GM19239 (cell line): Measurements from ENCODE around the gene POLD2.
"Not testable (repeated sequence)": the region's sequence is repeated elsewhere in the genome, so short reads cannot be mapped to it uniquely, and the experiment has no call there.

Source experiments
- DNase-seq: peaks from one replicate; pipeline ENCODE4 v3.0.0; 2011; ENCODE audit warnings: low spot score; ENCODE audit not compliant: insufficient read length
- FAIRE-seq: peaks from 2 replicates; lab custom pipeline; 2011; peaks lifted over from hg19 to GRCh38; lab: Jason Lieb, UNC

The POLD2 gene

DNA sequence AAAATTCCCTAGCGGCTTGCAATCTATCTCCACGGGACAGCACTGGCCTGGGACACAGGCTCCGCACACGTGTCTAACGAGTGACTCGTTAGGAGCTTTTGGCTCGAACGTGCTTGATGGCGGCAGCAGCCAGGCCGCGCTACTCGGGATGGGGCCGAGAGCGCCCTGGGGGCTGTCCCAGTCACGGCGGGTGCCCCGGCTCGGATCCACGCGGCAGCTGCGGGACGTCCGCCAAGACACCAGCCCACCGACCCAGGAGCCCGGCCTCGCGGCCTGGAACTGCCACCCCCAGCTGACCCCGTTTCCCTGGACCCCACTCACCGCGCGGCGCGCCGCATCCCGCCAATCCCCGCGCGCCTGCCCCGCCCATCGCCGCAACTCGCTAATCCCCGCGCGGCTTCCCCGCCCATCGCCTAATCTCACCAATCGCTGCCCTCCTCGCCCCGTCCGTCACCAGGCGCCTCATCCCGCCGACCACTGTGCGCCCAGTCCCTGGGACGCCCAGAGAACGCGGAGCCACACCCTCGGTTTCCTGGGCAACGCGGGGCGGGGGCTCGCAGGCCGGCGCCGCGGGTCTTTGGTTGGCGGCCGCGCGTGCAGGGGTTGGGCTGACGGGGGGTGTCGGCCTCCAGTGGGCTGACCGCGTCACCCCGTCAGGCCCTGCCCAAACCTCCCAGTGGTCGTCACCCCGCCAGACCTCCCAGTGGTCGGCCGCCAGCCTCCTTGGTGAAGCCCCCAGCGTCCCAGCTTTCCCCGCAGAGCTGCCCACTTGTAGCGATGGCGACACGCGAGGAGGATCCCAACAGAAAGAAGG, at the start of gene POLD2:
Gene POLD2, minus strand, starts transcription at position 359 of the 814 bp plus-strand sequence. CDS start 1,495 bp downstream, outside the sequence.
- peak; percentile 100 for DNase-seq
- FAIRE-seq: peak; percentile 94

DNA sequence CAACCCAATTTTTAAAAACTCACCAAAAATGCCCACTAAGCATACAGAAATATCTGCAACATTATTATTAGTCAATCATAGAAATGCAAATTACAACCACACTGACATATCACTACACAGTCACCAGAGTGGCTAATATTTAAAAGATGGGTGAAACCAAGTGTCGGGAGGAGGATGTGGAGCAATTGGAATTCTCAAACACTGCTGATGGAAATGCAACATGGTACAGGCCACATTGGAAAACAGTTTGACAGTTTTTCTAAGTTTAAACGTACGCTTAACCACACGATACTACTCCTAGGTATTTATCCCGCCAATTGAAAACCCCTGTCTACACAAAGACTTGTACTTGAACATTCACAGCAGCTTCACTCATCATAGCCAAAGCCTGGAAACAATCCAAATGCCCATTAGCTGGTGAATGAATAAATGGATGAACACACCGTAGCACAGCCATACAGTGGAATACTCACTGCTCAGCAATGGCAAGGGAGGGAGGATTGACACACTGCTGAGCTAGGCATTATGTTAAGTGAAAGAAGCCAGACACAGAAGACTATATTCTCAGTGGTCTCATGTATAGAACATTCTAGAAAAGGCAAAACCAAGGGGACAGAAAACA, 49.6 kb upstream of the POLD2 start:
- FAIRE-seq: no peak
- no peak for DNase-seq

DNA sequence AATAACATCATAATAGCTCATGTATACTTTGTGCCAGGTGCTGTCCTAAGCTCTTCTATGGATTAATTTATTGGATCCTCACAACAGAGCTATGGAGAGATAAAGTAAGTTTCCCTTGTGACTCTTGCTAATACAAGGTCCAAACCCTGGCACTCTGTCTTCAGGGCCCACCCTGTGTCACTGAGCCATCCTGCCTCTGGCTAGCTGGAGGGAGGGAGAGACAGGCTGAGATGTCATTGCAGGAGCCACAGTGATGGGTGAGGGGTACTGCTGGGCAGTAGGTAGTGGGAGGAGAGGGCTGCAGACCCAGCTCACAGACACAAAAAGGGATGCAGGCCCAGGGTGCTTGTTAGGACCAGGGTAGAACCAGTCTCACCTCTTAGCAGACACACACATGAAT, 49.0 kb upstream of the POLD2 start:
- FAIRE-seq: no peak

DNA sequence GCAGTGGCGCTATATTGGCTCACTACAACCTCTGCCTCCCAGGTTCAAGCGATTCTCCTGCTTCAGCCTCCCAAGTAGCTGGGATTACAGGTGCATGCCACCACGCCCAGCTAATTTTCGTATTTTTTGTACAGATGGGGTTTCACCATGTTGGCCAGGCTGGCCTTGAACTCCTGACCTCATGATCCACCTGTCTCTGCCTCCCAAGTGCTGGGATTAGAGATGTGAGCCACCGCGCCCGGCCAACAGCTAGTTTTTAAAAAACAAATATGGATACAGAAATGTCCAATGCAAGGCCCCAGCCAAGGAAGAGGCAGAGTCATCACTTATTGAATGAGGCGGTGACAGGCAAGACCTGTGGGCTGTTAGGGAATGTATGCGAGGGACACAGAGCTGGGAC, 48.6 kb upstream of the POLD2 start:
- not testable (repeated sequence) for DNase-seq, FAIRE-seq

More for the DNA sequence above, 49.0 kb upstream of the POLD2 start:
- DNase-seq: no peak

DNA sequence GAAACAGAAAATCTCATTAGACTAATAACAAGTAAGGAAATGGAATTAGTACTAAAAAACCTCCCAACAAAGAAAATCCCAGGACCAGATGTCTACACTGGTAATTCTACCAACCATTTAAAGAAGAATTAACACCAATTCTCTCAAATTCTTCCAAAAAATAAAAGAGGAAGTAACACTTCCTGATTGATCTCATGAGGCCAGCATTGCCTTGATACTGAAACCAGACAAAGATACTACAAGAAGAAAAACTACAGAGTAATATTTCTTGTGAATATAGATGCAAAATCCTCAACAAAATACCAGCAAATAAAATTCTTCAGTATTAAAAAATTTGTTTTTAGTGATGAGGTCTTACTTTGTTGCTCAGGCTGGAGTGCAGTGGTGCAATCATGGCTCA, 44.6 kb upstream of the POLD2 start:
- FAIRE-seq: peak; percentile 74
- no peak for DNase-seq

DNA sequence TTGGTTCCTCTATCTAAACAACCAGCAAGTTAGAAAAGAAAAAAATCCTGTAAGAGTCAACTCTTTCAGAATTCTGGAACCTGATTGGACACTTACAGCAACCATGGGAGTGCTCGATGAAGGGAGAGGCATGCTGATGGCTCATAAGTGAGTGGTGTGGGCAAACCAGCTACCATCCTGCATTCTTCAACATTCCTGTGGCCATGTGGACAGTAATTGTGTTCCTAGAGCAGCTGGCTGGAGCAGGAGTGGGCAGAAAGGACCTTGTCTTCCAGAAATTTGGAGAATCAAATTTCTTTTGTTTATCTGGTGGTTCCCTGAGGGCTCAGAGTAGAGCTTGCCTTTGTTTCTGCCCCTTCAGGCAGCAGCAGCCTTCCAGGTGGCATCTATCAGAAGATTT, 40.2 kb upstream of the POLD2 start:
- FAIRE-seq (no peak), DNase-seq (no peak)

DNA sequence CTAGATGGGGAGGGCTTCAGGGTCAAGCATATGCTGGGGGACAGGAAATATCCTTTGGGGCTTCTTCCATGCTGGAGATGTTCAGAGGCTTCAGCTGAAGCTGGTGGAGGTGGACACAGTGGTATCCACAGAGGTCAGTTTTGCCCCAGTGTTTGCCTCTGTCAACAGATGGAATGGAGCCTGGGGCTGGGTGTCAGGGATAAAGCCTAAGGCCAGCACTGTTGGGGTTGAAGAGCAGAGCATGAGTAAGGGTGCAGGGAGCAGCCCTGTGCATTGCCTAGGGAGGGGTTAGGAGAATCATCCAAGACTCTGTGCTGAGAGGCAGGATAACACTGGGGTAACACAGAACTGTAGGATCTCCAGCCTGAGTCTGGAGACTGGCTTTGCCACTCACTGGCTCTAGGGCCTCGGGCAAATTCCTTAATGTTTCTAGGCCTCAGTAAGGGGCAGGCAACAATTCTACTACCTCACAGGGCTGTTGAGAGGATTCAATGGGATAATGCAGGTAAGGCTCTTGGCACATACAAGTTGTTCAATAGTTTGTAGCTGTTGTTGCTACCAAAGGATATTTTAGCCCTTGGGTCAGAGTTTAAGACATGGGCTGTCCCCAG, 39.5 kb upstream of the POLD2 start:
- DNase-seq: no peak
- no peak for FAIRE-seq

DNA sequence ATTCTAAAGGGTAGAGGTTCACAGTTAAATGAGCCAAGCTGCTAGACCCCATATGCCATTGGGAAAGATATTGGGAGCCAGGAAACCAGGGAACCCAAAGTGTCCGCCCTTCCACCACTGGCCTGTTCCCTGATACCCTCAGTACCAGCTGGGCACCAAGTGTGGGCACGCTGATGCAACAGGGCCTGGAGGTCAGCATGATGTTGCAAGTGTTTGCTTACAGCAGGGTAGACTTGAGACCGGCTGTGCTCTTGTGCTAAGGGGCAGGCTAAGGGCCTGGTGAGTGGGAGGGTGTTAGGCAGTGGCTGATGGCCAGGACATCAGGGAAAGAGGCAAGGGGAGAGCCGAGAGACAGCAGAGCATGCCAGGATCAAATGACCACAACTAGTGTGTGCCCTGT, 38.8 kb upstream of the POLD2 start:
- DNase-seq (no peak), FAIRE-seq (no peak)

DNA sequence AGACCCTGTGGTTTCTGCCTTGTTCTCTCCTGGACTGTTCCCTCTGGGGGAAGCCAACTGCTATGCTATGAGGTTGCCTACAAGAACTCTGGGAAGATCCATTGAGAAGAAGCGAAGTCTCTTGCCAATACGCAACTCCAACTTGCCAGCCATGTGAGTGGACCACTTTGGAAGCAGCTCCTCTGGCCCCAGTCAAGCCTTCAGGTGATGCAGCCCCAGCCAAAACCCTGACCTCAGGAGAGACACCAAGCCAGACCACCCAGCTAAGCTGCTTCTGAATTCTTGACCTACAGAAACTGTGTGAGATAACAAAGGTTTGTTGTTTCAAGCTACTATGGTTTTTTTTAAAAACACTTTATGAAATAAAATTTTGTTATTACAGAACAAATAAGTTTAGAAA, 38.0 kb upstream of the POLD2 start:
- no peak for DNase-seq
- no peak for FAIRE-seq

DNA sequence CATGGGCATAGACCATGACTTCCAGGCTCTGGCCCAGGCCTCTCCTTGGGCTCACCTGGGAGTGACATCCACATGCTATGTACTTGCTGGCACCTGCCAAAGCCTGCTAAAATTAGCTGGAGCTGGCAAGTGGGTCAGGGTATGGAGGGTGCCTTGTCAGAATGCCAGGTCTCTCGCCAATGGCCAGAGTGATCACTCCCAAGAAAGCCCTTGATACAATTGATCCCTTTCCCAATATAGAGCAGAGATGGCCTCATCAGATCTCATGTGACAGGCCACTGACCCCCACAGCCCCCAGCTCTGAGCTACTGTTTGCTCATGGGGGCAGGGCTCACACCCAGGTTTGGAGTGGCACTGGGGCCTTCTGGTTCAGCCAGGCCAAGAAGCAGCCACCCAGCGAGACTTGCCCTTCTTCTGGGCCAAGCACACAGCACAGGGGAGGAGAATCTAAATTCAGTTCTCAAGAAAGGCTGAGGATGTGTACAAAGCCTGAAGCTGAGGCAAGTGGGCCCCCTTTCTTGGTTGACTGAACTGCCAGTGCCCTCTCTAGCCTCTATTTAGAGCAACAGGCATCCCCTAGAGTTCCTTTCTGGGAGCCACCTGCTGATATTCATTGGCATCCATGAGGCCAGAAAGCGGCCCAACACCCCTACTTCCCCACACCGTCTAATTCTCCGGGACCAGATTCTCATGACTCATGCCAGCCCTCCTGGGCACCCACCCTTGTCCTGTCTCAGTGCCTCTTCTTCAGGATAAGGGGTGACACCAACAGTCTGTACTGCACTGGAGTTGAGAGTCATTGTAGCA, 36.7 kb upstream of the POLD2 start:
- DNase-seq (no peak), FAIRE-seq (no peak)

DNA sequence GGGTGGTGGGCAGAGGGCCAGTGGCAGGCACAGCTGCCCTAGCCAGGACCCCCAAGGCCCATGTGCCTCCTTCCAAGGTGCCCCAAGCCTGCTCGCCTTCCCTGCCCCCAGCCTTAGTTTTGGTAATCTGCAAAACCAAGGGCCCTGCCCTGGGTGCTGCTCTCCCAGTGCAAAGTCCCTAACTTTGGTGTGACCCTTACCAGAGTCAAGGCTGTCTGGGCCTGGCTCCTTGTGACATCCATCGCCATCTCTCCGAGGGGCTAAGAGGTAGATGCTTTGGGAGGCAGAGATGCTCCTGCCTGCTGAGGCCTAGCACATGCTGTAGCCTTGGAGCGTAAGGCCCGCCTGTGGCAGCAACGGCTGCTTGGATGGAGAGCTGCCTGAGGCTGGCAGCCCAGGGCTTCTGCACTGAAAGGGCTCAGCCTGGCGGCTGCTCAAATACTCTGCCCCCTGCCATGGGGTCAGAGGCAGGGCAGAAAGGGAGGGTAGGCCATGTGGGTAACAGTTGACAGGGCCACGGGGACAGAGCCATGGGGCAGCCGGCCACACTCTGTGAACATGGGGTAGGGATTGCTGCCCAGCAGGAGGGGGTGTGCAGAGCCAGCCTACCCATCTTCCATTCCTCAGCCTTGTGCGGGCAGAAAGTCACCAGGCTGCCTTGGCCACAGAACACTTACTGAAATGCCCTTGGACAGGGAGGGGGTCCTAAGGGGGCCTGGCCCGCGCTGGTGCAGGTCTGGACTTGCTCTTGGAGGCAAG, 35.7 kb upstream of the POLD2 start:
- FAIRE-seq (no peak), DNase-seq (no peak)

DNA sequence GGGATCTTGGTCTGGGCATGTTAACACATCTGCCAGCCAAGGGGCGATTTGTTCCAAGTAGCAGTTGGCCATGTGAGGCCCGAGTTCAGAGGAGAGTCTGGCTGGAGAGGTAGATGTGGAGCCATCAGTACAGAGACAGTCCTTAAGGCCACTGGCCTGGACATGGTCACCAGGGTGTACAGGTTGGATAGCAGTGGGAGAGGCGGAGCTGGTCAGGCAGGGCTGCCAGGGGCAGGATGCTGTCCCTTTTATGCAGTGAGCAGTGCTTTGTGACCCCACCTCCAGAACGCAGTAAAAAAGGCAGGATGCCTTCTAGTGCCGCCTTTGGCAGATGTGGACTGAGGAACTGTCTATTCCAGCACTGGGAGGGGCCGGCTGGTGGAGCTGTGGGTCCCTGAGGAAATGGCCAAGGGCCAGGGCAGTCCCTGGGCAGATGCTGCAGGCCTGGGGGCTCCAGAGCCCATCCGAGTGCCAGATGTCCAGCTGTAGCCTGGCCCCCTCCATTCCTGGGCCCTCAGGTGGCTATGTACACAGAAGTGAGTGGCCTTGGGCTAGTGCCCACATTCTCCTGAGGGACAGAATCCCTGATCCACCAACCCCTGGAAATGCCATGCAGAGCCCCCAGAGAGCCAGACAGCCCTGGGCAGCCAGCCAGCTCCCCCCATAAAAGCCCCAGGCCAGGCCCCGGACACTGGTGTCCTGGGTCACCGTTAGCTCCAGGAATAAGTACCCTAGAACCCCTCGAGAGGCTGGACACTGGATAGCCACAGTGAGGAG, 34.9 kb upstream of the POLD2 start:
- no peak for FAIRE-seq
- DNase-seq: no peak

DNA sequence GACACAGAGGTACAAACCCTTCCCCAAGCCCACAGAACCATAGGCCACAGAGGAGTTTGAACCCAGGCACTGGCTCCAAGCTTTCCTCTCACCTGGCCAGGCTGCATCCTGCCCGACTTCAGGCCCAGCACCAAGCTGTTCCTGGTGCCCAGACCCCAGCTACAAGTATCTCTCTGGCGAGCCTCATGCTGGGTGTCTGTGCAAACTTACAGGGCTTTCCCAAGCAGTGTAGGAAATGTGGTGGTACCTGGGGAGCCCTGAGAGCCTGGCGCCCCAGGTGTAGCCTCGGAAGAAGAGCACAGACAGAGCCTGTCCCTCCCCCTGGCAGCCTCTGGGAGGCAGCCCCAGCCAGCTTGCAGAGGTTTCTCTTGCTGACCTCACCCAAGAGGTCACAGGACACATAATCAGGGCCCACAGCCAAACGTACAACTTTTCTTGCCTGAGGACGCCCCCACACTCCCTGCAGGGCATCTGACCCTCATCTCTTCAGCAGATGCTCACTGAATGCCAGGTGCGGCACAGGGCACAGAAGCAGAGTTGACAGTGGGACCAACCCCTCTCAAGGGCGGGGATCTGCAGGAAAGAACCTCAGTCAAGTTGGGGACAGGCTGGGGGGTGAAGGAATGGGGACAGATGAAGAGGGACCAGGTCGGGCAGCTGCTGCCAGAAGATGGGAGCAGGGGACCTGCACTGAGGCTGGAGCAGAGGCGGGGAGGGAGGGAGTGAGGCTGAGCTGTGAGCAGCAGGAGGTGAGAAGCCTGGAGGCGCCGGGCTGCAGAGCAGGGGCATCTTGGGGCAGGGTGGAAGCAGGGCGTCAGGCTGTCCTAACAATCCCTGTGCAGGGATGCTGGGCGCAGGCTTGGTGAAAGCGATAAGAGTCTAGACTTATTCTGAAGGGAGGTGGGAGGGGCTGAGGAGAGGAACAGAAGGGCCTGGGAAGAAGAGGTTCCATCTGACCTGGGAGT, 34.0 kb upstream of the POLD2 start:
- FAIRE-seq: no peak
- DNase-seq: no peak

DNA sequence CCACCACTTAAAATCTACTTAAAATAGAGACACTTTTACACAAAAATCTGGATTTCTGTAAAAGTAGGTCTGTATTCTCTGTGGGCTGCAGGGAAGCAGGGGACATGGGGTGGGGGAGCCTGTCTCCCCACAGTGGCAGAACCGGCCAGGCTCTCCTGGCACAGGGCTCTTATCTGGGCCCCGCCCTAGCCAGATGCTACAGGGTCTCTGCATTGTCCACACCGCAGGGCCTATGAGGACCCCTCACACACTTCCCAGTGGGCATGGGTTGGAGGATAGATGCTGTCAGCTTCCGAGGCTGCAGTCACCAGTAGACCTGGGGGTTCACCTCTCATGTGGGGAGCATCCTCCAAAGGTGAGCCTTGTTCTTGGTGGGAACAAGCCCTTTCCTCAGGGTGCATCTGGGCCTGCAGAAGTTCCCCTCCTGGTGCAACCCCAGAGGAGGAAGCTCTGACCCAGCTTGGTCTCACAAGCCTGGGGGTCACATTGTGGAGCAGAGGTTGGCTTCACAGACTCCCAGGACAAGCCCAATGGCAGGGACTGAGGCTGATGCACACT, 33.2 kb upstream of the POLD2 start:
- DNase-seq: no peak
- FAIRE-seq: no peak

DNA sequence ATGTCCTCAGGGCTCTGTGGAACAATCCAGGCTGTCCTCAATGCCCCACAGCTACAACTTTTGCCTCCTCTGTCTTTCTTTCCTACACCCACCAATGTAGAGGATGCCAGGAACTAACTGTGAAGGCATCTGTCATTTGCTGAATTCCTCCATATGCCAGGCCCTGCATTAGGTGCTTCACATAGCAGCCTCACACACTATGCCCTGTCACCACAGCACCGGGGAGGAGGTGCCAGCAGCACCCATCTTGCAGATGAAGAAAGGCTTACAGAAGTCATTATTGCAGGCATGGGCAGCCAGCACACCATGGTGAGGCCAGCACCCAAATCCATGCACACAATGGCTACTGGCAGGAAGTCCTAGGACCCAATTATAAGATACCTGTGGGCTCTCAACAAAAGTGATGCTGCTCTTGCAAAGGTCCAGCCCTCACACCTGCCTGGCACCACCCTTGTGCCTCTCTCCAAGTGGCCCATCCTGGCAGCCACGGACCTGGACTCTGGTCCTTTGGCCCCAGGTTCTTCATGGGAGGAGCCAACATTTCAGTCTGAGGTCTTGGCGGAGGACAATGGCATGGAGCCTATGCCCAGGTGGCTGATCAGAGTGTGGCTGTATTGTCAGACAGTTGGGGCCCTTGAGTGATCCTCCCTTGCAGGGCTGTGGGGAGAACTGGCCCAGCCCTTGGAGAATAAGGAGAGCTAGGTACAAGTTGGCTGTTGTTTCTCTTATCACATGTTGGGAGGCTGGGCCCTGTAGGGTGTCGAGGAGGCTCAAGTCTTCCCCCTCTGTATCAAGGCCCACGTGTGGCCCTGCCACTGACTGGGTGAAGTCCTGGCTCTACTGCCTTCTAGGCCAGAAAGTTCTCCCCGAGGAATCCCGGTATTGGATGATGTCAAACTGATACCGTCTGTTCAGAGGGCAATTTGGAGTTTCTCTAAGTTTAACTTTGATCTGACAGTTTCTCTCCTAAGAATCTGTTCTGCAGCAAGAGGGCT, 32.1 kb upstream of the POLD2 start:
- FAIRE-seq (no peak), DNase-seq (no peak)

DNA sequence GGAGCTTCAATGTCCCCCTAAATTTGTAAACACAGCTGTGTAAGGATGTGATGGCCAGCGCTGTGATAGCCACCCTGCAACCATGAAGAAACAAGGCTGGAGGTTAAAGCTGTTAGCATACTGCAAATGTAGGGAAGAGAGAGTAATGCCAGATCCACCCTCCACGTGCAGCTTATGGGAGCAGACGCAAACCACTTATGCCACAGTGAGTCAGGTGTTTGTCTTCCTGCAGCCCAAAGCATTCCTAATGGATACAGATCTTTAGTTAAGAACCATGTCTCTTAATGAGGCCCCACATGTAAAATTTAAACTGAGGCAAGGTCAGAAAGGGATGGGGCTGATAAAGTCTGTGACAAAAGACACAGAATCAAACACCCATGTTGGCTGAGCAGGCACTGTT, 31.4 kb upstream of the POLD2 start:
- no peak for DNase-seq
- no peak for FAIRE-seq

DNA sequence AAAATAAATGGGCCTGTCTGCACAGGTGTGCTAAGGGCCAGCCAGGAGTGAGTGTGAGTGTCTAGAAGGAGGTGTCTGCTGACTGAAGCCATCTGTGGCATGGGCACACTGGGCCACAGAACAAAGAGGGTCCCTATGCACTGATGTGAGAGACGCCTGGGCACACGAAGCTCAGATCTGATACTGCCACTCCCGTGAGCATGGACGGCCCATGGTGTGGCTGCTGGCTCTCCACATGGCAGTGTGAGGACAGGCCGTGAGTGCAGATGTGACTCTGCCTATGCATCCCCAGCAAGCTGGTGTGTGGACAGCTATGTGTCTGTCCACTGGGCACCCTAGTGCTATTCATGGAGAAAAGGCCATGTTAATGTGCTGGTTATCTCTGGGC, 30.6 kb upstream of the POLD2 start:
- no peak for FAIRE-seq
- no peak for DNase-seq
